SH-SY5Y (cell line): Measurements from ENCODE around the gene SCN3B.

Experiments
- GATA2 ChIP-seq: IDR thresholded peaks from 2 replicates; pipeline ENCODE4 v1.6.1; 2011; ENCODE audit warnings: mild to moderate bottlenecking, low read depth, low read length
- GATA3 ChIP-seq: IDR thresholded peaks from 2 replicates; pipeline ENCODE4 v1.6.1; 2011; ENCODE audit warnings: low read depth, mild to moderate bottlenecking, low read length, moderate library complexity

GRCh38 chr11:123593570-123593969 is 60.9 kb downstream of the SCN3B start:
- no peak for TF ChIP-seq GATA3
- TF ChIP-seq GATA2: no peak
